HEK293T (cell line): ENCODE results near the gene CDH13.

ENCODE experiments used
- CTBP1 ChIP-seq: fragments of 450-650 bp; IDR thresholded peaks from 2 replicates; pipeline ENCODE4 v1.6.1; 2016; ENCODE audit warnings: borderline replicate concordance
- FOXK2 ChIP-seq: fragments of 450-650 bp; IDR thresholded peaks from 2 replicates; pipeline ENCODE4 v1.6.1; 2016; ENCODE audit warnings: mild to moderate bottlenecking
- FOXM1 ChIP-seq: fragments of 450-650 bp; IDR thresholded peaks from 2 replicates; pipeline ENCODE4 v1.6.1; 2017; ENCODE audit warnings: mild to moderate bottlenecking, borderline replicate concordance

- no peak for TF ChIP-seq CTBP1
- TF ChIP-seq FOXK2: no peak
- no peak for TF ChIP-seq FOXM1
Measured at GRCh38 chr16:82589407-82589806, 37.4 kb upstream of the CDH13 start.
